Endothelial cell of umbilical vein (primary cell): ENCODE data around the gene SERPINF2. TPM values are rescaled to one million over a fixed set of nuclear protein-coding genes. Genes with fewer than 3 reads are reported as not detected.

ENCODE experiments used
- BruUV-seq: library from RNA; stranded (reverse); fragments of 400-500 nt; replicated peaks from 2 replicates; lab custom pipeline; 2021; lab: Mats Ljungman, UMichigan
- CTCF ChIA-PET: fragments of 300-600, 350-600 bp; sonication (Branson Sonifier 250); formaldehyde crosslinking; loops from one replicate; lab custom pipeline; 2021; ENCODE audit warnings: antibody characterized with exemption, inconsistent platforms; lab: Charles Lee
- POLR2A ChIA-PET: fragments of 300-600, 350-600 bp; sonication (Branson Sonifier 250); formaldehyde crosslinking; loops from one replicate; lab custom pipeline; 2021; ENCODE audit warnings: antibody characterized with exemption, inconsistent platforms; lab: Charles Lee
- DNase-seq: peaks from one replicate; pipeline ENCODE4 v3.0.0-alpha.2; 2011; ENCODE audit warnings: low read depth, low spot score
- FAIRE-seq: peaks from 2 replicates; lab custom pipeline; 2011; peaks lifted over from hg19 to GRCh38; lab: Jason Lieb, UNC
- H2AFZ ChIP-seq: 2 replicates; pipeline ENCODE4 v1.6.0; 2012; ENCODE audit warnings: low read depth, low read length, control low read depth, inconsistent platforms
- H3K27ac ChIP-seq: 2 replicates; pipeline ENCODE4 v1.5.1; 2011; ENCODE audit warnings: low read depth, mild to moderate bottlenecking, control low read depth, low read length, moderate library complexity; ENCODE audit not compliant: insufficient read depth
- H3K27me3 ChIP-seq, 2 experiments: 2 replicates each; pipeline versions ENCODE4 v1.6.0 to v1.6.1; 2011; ENCODE audit warnings: low read length in 2 of 2, mixed read lengths in 1 of 2; ENCODE audit not compliant: control insufficient read depth in 2 of 2, insufficient read depth in 2 of 2
- H3K36me3 ChIP-seq, 2 experiments: 2 replicates in 1 of 2; 3 replicates in 1 of 2; pipeline ENCODE4 v1.5.1; 2011; ENCODE audit warnings: low read length in 2 of 2, mild to moderate bottlenecking in 1 of 2, moderate library complexity in 1 of 2; ENCODE audit not compliant: control insufficient read depth in 2 of 2, insufficient read depth in 2 of 2; ENCODE audit errors: extremely low read depth in 1 of 2
- H3K4me1 ChIP-seq: 3 replicates; pipeline ENCODE4 v1.5.1; 2011; ENCODE audit warnings: mild to moderate bottlenecking, low read length; ENCODE audit not compliant: control insufficient read depth, insufficient read depth; ENCODE audit errors: extremely low read depth
- H3K4me2 ChIP-seq: 2 replicates; pipeline ENCODE4 v1.6.1; 2011; ENCODE audit warnings: low read length, control low read depth, mixed read lengths; ENCODE audit not compliant: insufficient read depth
- H3K4me3 ChIP-seq, 3 experiments: fragments of 200-600 bp in 1 of 3; sonication (generic), shearing (Covaris generic) in 1 of 3; replicated peaks in 1 of 3; 2 replicates each; pipeline ENCODE4 v1.5.1; 2011 to 2016; ENCODE audit warnings: control low read depth in 3 of 3, low read length in 3 of 3, mild to moderate bottlenecking in 2 of 3, inconsistent platforms in 1 of 3, low read depth in 1 of 3, moderate library complexity in 1 of 3; ENCODE audit not compliant: insufficient read depth in 1 of 3
- H3K79me2 ChIP-seq: 2 replicates; pipeline ENCODE4 v1.6.0; 2012; ENCODE audit warnings: low read length, inconsistent platforms; ENCODE audit not compliant: control insufficient read depth, insufficient read depth
- H3K9ac ChIP-seq: replicated peaks from 2 replicates; pipeline ENCODE3; 2011; ENCODE audit warnings: low read length, control low read depth; ENCODE audit not compliant: insufficient read depth; ENCODE audit errors: extremely low read depth
- H3K9me1 ChIP-seq: replicated peaks from 3 replicates; pipeline ENCODE4 v1.6.0; 2011; ENCODE audit warnings: mild to moderate bottlenecking, low read length; ENCODE audit not compliant: control insufficient read depth, insufficient read depth; ENCODE audit errors: extremely low read depth
- H3K9me3 ChIP-seq: replicated peaks from 2 replicates; pipeline ENCODE4 v1.5.1; 2012; ENCODE audit warnings: low read length, inconsistent platforms; ENCODE audit not compliant: control insufficient read depth, insufficient read depth
- H4K20me1 ChIP-seq: replicated peaks from 2 replicates; pipeline ENCODE3; 2011; ENCODE audit warnings: mild to moderate bottlenecking, low read length; ENCODE audit not compliant: control insufficient read depth, insufficient read depth; ENCODE audit errors: extremely low read depth
- CTCF ChIP-seq, 2 donors: IDR thresholded peaks; 1 replicate in 1 of 2; 2 replicates in 1 of 2; pipeline ENCODE4 v1.5.1; 2011; ENCODE audit warnings: low read length in 2 of 2, mild to moderate bottlenecking in 2 of 2, moderate library complexity in 2 of 2, control low read depth in 1 of 2, inconsistent platforms in 1 of 2, low read depth in 1 of 2; ENCODE audit not compliant: insufficient read depth in 1 of 2; ENCODE audit errors: extremely low read depth in 1 of 2
- EZH2 ChIP-seq: IDR thresholded peaks from 2 replicates; pipeline ENCODE4 v1.6.1; 2012; ENCODE audit warnings: borderline replicate concordance, low read depth, mild to moderate bottlenecking, moderate library complexity, low read length, inconsistent platforms; ENCODE audit not compliant: severe bottlenecking
- FOS ChIP-seq: IDR thresholded peaks from 2 replicates; pipeline ENCODE4 v1.6.1; 2011; ENCODE audit warnings: mild to moderate bottlenecking, low read length, moderate library complexity, borderline replicate concordance; ENCODE audit not compliant: insufficient read depth
- GATA2 ChIP-seq: IDR thresholded peaks from 2 replicates; pipeline ENCODE4 v1.7.0; 2011; ENCODE audit warnings: low read depth, mild to moderate bottlenecking, moderate library complexity, mixed read lengths, low read length; ENCODE audit not compliant: insufficient read length, insufficient read depth
- JUN ChIP-seq: IDR thresholded peaks from 2 replicates; pipeline ENCODE4 v1.6.1; 2011; ENCODE audit warnings: borderline replicate concordance, low read depth; ENCODE audit not compliant: insufficient read length, insufficient read depth
- MYC ChIP-seq: IDR thresholded peaks from one replicate; pipeline ENCODE4 v1.6.1; 2011; ENCODE audit warnings: mild to moderate bottlenecking, low read depth, low read length
- POLR2A ChIP-seq: IDR thresholded peaks from 2 replicates; pipeline ENCODE4 v1.6.1; 2012; ENCODE audit warnings: low read depth, mild to moderate bottlenecking, control low read depth, low read length
- POLR2AphosphoS5 ChIP-seq: IDR thresholded peaks from 2 replicates; pipeline ENCODE4 v1.6.1; 2012; ENCODE audit warnings: low read depth, mild to moderate bottlenecking, control low read depth, low read length, moderate library complexity; ENCODE audit not compliant: insufficient read depth
- dilution Hi-C: fragments of 300-500 bp; cut with MboI; formaldehyde crosslinking; loops from one replicate; pipeline ENCODE4 v1.15.0; 2019; ENCODE audit warnings: low sequenced_read_pairs; ENCODE audit not compliant: extremely low pct_ligation_motif_present
- intact Hi-C: fragments of 100-400 bp; cut with micrococcal nuclease; formaldehyde crosslinking; loops from one replicate; pipeline ENCODE4 v1.10.0; 2022
- polyA plus RNA-seq, 4 experiments: library from polyadenylated mRNA; depleted of rRNA in 3 of 4; stranded (reverse) in 3 of 4; unstranded in 1 of 4; fragments of >200 nt; gene quantifications; 2 replicates each; pipeline versions ENCODE4 v1.2.1 to v1.2.3, GENCODE V29; 2011 to 2012; ENCODE audit warnings: missing spikeins in 1 of 4
- total RNA-seq: library from RNA; stranded (reverse); gene quantifications from 2 replicates; pipeline ENCODE4 v1.2.3, GENCODE V29; 2021
- TF ChIP-seq, protein P1 (sequence below): IDR thresholded peaks from 2 replicates; pipeline ENCODE4 v1.6.1; 2011; ENCODE audit not compliant: insufficient read depth, insufficient read length

Gene SERPINF2
- total and polyA plus RNA-seq, 2 donors (not counting 3 experiments of a cell fraction or from before 2014, with no cell fraction given) = 0.03 TPM; not detected in 1

DNA sequence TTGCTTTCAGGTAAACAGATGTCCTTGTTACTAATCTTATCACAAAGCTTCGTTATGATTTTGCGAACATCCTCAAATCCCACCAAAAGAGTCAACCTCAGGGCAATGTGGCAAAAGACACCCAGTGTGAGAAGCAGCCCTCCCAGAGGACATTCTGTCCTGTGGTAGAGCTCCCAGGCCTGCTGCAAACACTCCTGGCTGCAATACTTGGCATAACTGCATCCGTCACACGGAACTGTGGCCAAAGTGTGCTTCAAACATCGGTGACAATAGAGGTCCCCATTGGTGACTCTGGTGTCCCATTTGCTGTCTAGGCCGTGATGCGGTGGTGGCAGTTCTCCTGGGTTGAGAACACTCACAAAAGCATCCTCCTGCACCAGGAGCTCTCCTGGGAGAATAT is 57.6 kb downstream of the SERPINF2 start:
- H3K4me2 ChIP-seq = no peak overlapping the region
- H3K9me1 ChIP-seq = no peaks in the 10 kb centered on the region
- FAIRE-seq = no peak
- intact Hi-C loops = no loop called here
- BruUV-seq = no TSS peak
- DNase-seq = no peak
- H3K9me3 ChIP-seq = no peaks in the 10 kb centered on the region
- no peak overlapping the region for H3K9ac ChIP-seq
- H3K4me1 ChIP-seq = no peaks in the 10 kb centered on the region
- peaks cover 5 to 9% of the 10 kb centered on the region in 2 experiments for H3K36me3 ChIP-seq
- peaks cover 1% of the 10 kb centered on the region for H3K79me2 ChIP-seq
- no peak overlapping the region for H3K27ac ChIP-seq
- no peaks in the 10 kb centered on the region for H4K20me1 ChIP-seq
- no peaks in the 10 kb centered on the region for H3K27me3 ChIP-seq
- ChIA-PET CTCF (interaction anchor here (0.7 to 1.3 kb wide), 3 partner anchors 13 to 79 kb away, joined by 3 read pairs; no protein-coding TSS in a partner anchor), POLR2A (no interaction called here)
- TF ChIP-seq POLR2A (no peak), MYC (no peak), FOS (no peak), CTCF (IDR thresholded peaks at IDR 0.05; ENCODE audit: extremely low read depth in 1 of 2, insufficient read depth in 1 of 2, low read depth in 1 of 2, low read length in 2 of 2) (no peak), EZH2 (no peak), POLR2AphosphoS5 (no peak), GATA2 (no peak), JUN (no peak)
- TF ChIP-seq, protein P1, sequence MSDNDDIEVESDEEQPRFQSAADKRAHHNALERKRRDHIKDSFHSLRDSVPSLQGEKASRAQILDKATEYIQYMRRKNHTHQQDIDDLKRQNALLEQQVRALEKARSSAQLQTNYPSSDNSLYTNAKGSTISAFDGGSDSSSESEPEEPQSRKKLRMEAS = no peak
- H2AFZ ChIP-seq = no peak overlapping the region
- no peak overlapping the region for H3K4me3 ChIP-seq
- dilution Hi-C loops = no loop called here
